GM12892 (cell line): ENCODE measurements around the gene PDE4A.

Experiments used
- POLR2A ChIP-seq: IDR thresholded peaks from 2 replicates; pipeline ENCODE4 v1.6.1; 2011; ENCODE audit warnings: low read depth, low read length, control low read depth
- TAF1 ChIP-seq: IDR thresholded peaks from 2 replicates; pipeline ENCODE4 v1.6.1; 2011; ENCODE audit warnings: low read depth, mild to moderate bottlenecking, control low read depth, low read length, borderline replicate concordance

DNA sequence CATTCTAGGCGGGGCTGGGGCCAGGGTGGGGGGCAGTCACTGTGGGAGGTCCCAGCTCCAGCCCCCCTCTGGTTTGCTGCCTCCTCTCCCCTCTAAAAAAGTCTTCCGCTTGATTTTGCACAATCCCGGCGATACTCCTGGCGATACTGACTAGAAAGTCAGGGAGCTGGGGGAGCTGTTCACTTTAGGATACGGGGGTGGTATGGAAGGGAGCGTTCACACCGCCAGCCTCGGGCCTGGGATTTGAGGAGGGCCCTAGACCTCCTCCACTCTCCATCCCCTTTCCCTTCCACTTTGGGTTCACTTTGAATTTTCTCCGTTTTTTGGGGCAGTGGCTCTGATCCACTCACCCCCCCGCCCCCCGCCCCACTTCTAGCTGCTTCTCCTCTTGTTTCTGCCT is 47.8 kb downstream of the PDE4A start:
- TF ChIP-seq POLR2A (no peak), TAF1 (no peak)
